ENCODE results near the gene ZNF540. TPM values are rescaled to one million over a fixed set of nuclear protein-coding genes. Genes with fewer than 3 reads are reported as not detected.
A peak's percentile ranks its signal among the peaks of the same experiment; 100 is the strongest.

Gene ZNF540
- total and polyA plus RNA-seq, 9 of the 15 experiments (the other 6 are each of a cell fraction or from before 2014, with no cell fraction given), result 0.20 to 0.95 (median 0.44) TPM

DNA sequence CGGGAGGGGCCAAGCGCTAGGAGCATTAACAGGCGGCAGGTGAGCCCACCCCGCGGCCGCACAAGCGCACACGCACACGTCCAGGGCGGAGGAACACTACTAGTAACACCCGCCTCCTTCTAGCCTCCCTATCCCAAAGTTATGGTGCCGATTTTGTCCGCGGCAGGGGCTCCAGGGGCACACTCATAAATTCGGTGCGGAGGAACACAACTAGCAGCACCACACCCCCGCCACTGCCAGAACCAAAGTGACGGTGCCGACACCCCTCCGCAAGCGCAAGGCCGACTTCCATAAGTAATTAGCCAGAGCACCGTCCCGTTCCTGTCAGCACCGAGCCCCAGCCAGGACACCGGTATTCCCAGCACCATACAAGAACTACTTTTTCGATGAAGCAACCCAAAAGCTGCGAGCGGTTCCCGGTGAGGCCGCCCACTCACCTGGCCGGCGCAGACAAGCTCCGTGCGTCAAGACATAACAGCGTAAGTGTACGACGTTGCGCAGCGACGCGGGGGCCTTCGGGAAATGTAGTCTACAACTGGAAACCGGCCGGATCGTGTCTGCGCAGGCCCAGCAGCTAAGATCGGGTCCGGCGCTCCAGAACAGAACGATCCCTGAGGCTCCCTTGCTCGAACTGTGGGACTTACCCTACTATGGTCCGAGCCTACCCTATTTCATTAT is at the start of gene ZNF540, which contains the start of gene ZNF571 (continued):
- TF ChIP-seq, protein P1, sequence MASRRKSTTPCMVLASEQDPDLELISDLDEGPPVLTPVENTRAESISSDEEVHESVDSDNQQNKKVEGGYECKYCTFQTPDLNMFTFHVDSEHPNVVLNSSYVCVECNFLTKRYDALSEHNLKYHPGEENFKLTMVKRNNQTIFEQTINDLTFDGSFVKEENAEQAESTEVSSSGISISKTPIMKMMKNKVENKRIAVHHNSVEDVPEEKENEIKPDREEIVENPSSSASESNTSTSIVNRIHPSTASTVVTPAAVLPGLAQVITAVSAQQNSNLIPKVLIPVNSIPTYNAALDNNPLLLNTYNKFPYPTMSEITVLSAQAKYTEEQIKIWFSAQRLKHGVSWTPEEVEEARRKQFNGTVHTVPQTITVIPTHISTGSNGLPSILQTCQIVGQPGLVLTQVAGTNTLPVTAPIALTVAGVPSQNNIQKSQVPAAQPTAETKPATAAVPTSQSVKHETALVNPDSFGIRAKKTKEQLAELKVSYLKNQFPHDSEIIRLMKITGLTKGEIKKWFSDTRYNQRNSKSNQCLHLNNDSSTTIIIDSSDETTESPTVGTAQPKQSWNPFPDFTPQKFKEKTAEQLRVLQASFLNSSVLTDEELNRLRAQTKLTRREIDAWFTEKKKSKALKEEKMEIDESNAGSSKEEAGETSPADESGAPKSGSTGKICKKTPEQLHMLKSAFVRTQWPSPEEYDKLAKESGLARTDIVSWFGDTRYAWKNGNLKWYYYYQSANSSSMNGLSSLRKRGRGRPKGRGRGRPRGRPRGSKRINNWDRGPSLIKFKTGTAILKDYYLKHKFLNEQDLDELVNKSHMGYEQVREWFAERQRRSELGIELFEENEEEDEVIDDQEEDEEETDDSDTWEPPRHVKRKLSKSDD (conservative IDR thresholded peaks at IDR 0.05; ENCODE audit: low read length), result no peak
- no peak for TF ChIP-seq FOXK2 (conservative IDR thresholded peaks at IDR 0.05 in 1 of 2, IDR thresholded peaks at IDR 0.05 in 1 of 2; ENCODE audit: low read depth in 2 of 2)
- peak; percentile 98 for TF ChIP-seq EGR1 (conservative IDR thresholded peaks at IDR 0.05)
- TF ChIP-seq ZNF561 (CRISPR knock-in tag; conservative IDR thresholded peaks at IDR 0.05), result no peak
- no peak for TF ChIP-seq HNRNPK (IDR thresholded peaks at IDR 0.05; ENCODE audit: low read depth, low read length, poor library complexity, severe bottlenecking)
- TF ChIP-seq, protein P2, sequence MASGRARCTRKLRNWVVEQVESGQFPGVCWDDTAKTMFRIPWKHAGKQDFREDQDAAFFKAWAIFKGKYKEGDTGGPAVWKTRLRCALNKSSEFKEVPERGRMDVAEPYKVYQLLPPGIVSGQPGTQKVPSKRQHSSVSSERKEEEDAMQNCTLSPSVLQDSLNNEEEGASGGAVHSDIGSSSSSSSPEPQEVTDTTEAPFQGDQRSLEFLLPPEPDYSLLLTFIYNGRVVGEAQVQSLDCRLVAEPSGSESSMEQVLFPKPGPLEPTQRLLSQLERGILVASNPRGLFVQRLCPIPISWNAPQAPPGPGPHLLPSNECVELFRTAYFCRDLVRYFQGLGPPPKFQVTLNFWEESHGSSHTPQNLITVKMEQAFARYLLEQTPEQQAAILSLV (tag; IDR thresholded peaks at IDR 0.05), result peak; percentile 27; the same call in 1 of the 2 replicates
- TF ChIP-seq EWSR1 (IDR thresholded peaks at IDR 0.05; ENCODE audit: borderline replicate concordance, low read depth, partially characterized antibody), result no peak
- no peak for TF ChIP-seq BRCA1 (IDR thresholded peaks at IDR 0.05)
- TF ChIP-seq BRCA1 (CRISPR knock-in tag; IDR thresholded peaks at IDR 0.05), result no peak
- 0 out of 2 replicates have a peak, but pooled peaks have one; percentile 43 for TF ChIP-seq POLR2A (conservative IDR thresholded peaks at IDR 0.05)
- no peak for TF ChIP-seq SMAD3 (CRISPR knock-in tag; conservative IDR thresholded peaks at IDR 0.05)
- no peak for TF ChIP-seq ZBED1 (IDR thresholded peaks at IDR 0.05)
- TF ChIP-seq, protein P3, sequence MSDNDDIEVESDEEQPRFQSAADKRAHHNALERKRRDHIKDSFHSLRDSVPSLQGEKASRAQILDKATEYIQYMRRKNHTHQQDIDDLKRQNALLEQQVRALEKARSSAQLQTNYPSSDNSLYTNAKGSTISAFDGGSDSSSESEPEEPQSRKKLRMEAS (CRISPR knock-in tag; IDR thresholded peaks at IDR 0.05), result no peak
- no peak for TF ChIP-seq ZNF184 (CRISPR knock-in tag; IDR thresholded peaks at IDR 0.05)
- TF ChIP-seq, protein P4, sequence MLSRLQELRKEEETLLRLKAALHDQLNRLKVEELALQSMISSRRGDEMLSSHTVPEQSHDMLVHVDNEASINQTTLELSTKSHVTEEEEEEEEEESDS (CRISPR knock-in tag; IDR thresholded peaks at IDR 0.05), result no peak
- TF ChIP-seq ATF7 (IDR thresholded peaks at IDR 0.05), result peak; percentile 77
- TF ChIP-seq ELF1 (tag; IDR thresholded peaks at IDR 0.05), result no peak
- no peak for TF ChIP-seq POLR2AphosphoS2 (IDR thresholded peaks at IDR 0.05; ENCODE audit: low read length)
- TF ChIP-seq ZNF146 (CRISPR knock-in tag; IDR thresholded peaks at IDR 0.05; ENCODE audit: unreplicated experiment), result no peak
- TF ChIP-seq, protein P5, sequence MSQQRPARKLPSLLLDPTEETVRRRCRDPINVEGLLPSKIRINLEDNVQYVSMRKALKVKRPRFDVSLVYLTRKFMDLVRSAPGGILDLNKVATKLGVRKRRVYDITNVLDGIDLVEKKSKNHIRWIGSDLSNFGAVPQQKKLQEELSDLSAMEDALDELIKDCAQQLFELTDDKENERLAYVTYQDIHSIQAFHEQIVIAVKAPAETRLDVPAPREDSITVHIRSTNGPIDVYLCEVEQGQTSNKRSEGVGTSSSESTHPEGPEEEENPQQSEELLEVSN (IDR thresholded peaks at IDR 0.05; ENCODE audit: borderline replicate concordance in 1 of 2, extremely low read depth in 1 of 2, insufficient read depth in 1 of 2, insufficient read length in 1 of 2, low read depth in 1 of 2, low read length in 1 of 2, poor library complexity in 1 of 2, severe bottlenecking in 1 of 2), result peak in 1 of 2 experiments; percentile 58
- TF ChIP-seq, protein P6, sequence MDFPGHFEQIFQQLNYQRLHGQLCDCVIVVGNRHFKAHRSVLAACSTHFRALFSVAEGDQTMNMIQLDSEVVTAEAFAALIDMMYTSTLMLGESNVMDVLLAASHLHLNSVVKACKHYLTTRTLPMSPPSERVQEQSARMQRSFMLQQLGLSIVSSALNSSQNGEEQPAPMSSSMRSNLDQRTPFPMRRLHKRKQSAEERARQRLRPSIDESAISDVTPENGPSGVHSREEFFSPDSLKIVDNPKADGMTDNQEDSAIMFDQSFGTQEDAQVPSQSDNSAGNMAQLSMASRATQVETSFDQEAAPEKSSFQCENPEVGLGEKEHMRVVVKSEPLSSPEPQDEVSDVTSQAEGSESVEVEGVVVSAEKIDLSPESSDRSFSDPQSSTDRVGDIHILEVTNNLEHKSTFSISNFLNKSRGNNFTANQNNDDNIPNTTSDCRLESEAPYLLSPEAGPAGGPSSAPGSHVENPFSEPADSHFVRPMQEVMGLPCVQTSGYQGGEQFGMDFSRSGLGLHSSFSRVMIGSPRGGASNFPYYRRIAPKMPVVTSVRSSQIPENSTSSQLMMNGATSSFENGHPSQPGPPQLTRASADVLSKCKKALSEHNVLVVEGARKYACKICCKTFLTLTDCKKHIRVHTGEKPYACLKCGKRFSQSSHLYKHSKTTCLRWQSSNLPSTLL (IDR thresholded peaks at IDR 0.05), result no peak

Data from K562 (cell line).